Urinary bladder (tissue), 2 donors: Measurements from ENCODE around the gene ZNF362. TPM values are rescaled to one million over a fixed set of nuclear protein-coding genes. Genes with fewer than 3 reads are reported as not detected.

Source experiments
- polyA plus RNA-seq: library from polyadenylated mRNA; stranded (reverse); fragments of 200-250 nt; gene quantifications from one replicate; pipeline ENCODE4 v1.2.3, GENCODE V29; 2013
- small RNA-seq: library from RNA; depleted of rRNA; stranded (forward); fragments of <200 nt; gene quantifications from one replicate; pipeline ENCODE3, GENCODE V24; 2014
- total RNA-seq: library from RNA; depleted of rRNA; stranded (reverse); fragments of >200 nt; gene quantifications from one replicate; pipeline ENCODE4 v1.2.3, GENCODE V29; 2014
- donor health status: healthy.

The ZNF362 gene
- total and polyA plus RNA-seq, 2 donors = 10.3 to 33.7 TPM

Small RNA genes lying within 50 kb of the gene (small RNA-seq; reads per million reads assigned to genes)
- not detected for gene RN7SKP16

Other genes starting within 250 kb of the ZNF362 start
- gene AK2, start 219.6 kb upstream of the ZNF362 start, total RNA-seq = 79.1 TPM
- gene AK2, start 219.6 kb upstream of the ZNF362 start, polyA plus RNA-seq = 83.1 TPM
- 9.6 TPM for gene AZIN2, start 175.3 kb upstream of the ZNF362 start, total RNA-seq
- gene AZIN2, start 175.3 kb upstream of the ZNF362 start, polyA plus RNA-seq = 3.1 TPM
- 4.1 TPM for gene TRIM62, start 74.4 kb upstream of the ZNF362 start, total RNA-seq
- gene TRIM62, start 74.4 kb upstream of the ZNF362 start, polyA plus RNA-seq = 7.6 TPM
- not detected for gene A3GALT2, start 64.6 kb downstream of the ZNF362 start, total RNA-seq
- not detected for gene A3GALT2, start 64.6 kb downstream of the ZNF362 start, polyA plus RNA-seq
- gene PHC2, start 174.6 kb downstream of the ZNF362 start, total RNA-seq = 49.2 TPM
- 179 TPM for gene PHC2, start 174.6 kb downstream of the ZNF362 start, polyA plus RNA-seq
- 11.6 TPM for gene ZSCAN20, start 216.2 kb downstream of the ZNF362 start, total RNA-seq
- gene ZSCAN20, start 216.2 kb downstream of the ZNF362 start, polyA plus RNA-seq = 2.4 TPM